ENCODE measurements around the gene LAMTOR5.

The LAMTOR5 gene

DNA sequence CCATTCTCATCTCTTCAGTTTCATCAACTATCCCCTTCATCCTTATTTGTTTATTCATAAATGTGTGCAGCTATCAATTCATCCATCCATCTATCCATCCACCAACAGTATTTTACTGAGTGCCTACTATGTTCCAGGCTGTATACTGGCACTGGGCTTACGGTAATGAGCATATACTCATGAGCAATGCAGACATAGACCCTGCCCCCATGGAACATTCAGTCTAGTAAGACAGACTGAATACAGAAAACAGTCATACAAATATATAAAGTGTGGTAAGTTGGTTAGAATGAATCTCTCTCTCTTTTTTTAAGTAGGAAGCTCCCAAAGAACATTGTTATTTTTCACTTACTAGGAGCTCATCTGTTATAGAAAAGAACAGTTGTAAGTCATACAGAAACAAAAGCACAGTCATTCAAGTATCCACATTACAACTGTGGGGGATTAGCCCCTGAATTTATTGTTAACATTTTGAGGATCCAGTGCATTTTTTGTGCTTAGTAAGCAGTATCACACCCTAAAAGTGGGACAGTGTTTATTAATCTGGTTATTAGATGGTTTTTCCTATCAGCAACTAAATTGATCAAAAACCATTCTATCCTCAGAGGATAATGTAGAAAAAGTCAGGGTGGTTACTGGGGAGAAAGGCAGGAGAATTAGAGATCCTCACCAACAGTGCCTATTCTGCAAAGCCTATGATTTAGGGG, 20.3 kb downstream of the LAMTOR5 start:
- DNase-seq, result no peak

- DNase-seq, result no peak
Measured at GRCh38 chr1:110385369-110385768, 22.1 kb downstream of the LAMTOR5 start.

DNA sequence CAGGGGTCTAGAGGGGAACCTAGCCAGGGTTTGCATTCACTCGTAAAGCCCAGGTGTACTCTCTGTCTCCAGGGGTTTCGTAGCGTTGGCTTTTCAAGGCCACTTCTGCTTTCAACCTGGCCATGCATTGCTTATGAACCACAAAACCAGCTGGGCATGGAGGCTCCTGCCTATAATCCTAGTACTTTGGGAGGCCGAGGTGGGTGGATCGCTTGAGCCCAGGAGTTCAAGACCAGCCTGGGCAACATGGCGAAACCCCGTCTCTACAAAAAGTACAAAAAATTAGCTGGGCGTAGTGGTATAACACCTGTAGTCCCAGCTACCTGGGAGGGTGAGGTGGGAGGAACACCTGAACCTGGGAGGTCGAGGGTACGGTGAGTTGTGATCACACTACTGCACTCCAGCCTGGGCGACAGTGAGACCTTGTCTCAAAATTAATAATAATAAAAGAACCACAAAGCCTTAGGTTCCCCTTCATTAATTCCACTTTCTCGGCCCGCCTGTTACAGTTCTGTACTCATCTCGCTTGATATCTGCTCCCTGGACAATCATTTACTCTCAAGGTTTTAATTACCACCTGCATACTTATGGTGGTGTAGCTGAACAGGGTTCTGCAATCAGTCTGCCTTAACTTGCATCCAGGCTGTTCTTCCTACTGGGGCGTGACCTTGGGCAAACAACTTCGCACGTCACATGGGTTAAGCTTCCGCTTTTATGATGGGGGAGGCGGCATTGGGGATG, 22.7 kb downstream of the LAMTOR5 start:
- DNase-seq, result no peak

- DNase-seq, result no peak
Measured at GRCh38 chr1:110383251-110383990, 24.1 kb downstream of the LAMTOR5 start.

GRCh38 chr1:110380672-110381283, 26.7 kb downstream of the LAMTOR5 start:
- peak; percentile 37 for DNase-seq

DNA sequence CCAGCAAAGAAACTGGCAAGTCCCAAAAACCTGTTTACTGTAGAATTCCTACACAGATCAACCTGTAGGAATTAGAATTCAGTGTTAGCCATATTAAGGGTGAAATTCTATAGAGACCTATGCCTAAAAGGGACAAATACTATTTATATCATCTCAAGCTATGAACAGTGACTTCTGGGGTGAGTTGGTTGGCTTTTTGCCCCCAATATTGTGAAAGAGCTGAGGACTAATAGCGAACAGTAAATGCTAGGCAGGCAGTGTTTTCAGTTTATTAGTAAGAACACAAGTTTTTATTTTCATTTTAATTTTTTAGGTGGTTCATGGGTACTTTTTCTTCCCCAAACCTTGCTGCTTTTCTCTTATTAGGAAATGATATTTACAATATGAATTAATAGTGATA, 32.0 kb downstream of the LAMTOR5 start:
- DNase-seq, result no peak

- DNase-seq, result peak; percentile 60
Measured at GRCh38 chr1:110370827-110371226, 36.7 kb downstream of the LAMTOR5 start.

DNA sequence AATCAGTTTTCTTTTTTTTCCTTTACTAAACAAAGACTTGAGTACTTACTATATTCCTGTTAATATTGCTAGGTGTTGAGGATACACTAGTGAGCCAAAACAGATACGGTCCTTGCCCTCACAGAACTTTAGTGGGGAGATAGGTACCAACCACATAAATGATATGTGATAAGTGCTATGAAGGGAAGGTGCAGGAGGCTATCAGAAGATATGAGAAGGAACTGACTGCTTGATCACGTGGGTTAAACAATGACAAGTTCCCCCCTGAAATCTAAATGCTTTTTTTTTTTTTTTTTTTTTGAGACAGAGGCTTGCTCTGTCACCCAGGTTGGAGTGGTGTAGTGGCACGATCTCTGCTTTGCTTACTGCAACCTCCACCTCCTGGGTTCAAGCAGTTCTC, 43.3 kb downstream of the LAMTOR5 start:
- no peak for DNase-seq

GRCh38 chr1:110361856-110362255, 45.6 kb downstream of the LAMTOR5 start:
- no peak for DNase-seq

DNA sequence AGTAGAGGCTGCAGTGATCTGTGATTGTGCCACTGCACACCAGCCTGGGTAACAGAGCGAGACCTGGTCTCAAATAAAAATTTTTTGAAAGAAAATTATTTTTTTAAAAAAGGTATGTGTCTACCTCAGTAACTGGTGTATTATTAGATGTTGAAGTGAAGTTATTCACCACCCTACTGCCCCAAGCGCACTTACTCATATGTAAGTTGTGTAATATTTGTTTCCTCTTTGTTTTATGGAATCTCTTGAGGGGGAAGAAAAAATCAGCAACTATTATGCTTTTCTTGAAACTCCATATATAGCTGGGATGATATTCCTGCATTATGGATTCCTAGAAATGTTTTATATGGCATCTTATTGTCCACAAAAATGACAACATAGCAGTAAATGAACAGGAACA, 47.1 kb downstream of the LAMTOR5 start:
- no peak for DNase-seq

- no peak for DNase-seq
Measured at GRCh38 chr1:110356379-110356778, 51.1 kb downstream of the LAMTOR5 start.

GRCh38 chr1:110355321-110355720, 52.2 kb downstream of the LAMTOR5 start:
- DNase-seq, result no peak
